K562 (cell line): ENCODE measurements around the gene TYW3. TPM values are rescaled to one million over a fixed set of nuclear protein-coding genes. Genes with fewer than 3 reads are reported as not detected.

ENCODE experiments used
- ARID2 ChIP-seq: fragments of 450-650 bp; IDR thresholded peaks from 2 replicates; pipeline ENCODE4 v1.6.1; 2017; ENCODE audit warnings: antibody characterized with exemption, mild to moderate bottlenecking
- ARNT ChIP-seq, 2 experiments: fragments of 450-650 bp; IDR thresholded peaks; 2 replicates each; pipeline ENCODE4 v1.6.1; 2016; ENCODE audit warnings: mild to moderate bottlenecking in 1 of 2
- DACH1 ChIP-seq: fragments of 450-650 bp; IDR thresholded peaks from 2 replicates; pipeline ENCODE4 v1.6.1; 2018; ENCODE audit not compliant: partially characterized antibody
- ETS2 ChIP-seq: IDR thresholded peaks from 2 replicates; pipeline ENCODE4 v1.6.1; 2016; ENCODE audit warnings: borderline replicate concordance, missing genetic modification characterization, mild to moderate bottlenecking, moderate library complexity, missing compliant biosample characterization; ENCODE audit not compliant: poor library complexity, severe bottlenecking
- FOXM1 ChIP-seq, 2 experiments: fragments of 450-650 bp in 1 of 2; sonication (generic) in 1 of 2; formaldehyde crosslinking in 1 of 2; IDR thresholded peaks; 2 replicates each; pipeline versions ENCODE4 v1.6.1 to v1.9.0; 2017 to 2022; ENCODE audit warnings: low read depth in 2 of 2, mild to moderate bottlenecking in 2 of 2, missing genetic modification reagents in 1 of 2, moderate library complexity in 1 of 2
- FOXO4 ChIP-seq: fragments of 450-650 bp; formaldehyde crosslinking; IDR thresholded peaks from 2 replicates; pipeline ENCODE4 v1.4.0; 2020; ENCODE audit warnings: mild to moderate bottlenecking, moderate library complexity
- HBP1 ChIP-seq: fragments of 450-650 bp; formaldehyde crosslinking; IDR thresholded peaks from 2 replicates; pipeline ENCODE4 v1.4.0; 2022; ENCODE audit warnings: missing genetic modification characterization
- HNRNPK ChIP-seq: fragments of 200-400 bp; formaldehyde crosslinking; IDR thresholded peaks from one replicate; pipeline ENCODE4 v1.6.1; 2018; ENCODE audit warnings: mild to moderate bottlenecking, low read depth, low read length; ENCODE audit not compliant: poor library complexity, severe bottlenecking
- HNRNPL ChIP-seq: fragments of 200-400 bp; formaldehyde crosslinking; IDR thresholded peaks from 2 replicates; pipeline ENCODE4 v1.6.1; 2017; ENCODE audit warnings: low read depth, mild to moderate bottlenecking, low read length
- MAFF ChIP-seq: IDR thresholded peaks from 2 replicates; pipeline ENCODE4 v1.6.1; 2012; ENCODE audit warnings: low read length, improper control_type of control experiment
- MCM7 ChIP-seq, 2 experiments: fragments of 450-650 bp; IDR thresholded peaks; 2 replicates each; pipeline ENCODE4 v1.6.1; 2016 to 2018
- NFIC ChIP-seq: fragments of 450-650 bp; IDR thresholded peaks from 2 replicates; pipeline ENCODE4 v1.6.1; 2017; ENCODE audit warnings: mild to moderate bottlenecking, inconsistent platforms
- SAFB2 ChIP-seq: fragments of 200-400 bp; formaldehyde crosslinking; IDR thresholded peaks from 2 replicates; pipeline ENCODE4 v1.6.1; 2018; ENCODE audit warnings: borderline replicate concordance, low read length, low read depth, moderate library complexity; ENCODE audit not compliant: severe bottlenecking
- TCF3 ChIP-seq: sonication (generic); formaldehyde crosslinking; IDR thresholded peaks from 2 replicates; pipeline ENCODE4 v1.4.0; 2020; ENCODE audit warnings: mild to moderate bottlenecking, missing genetic modification reagents
- ZBTB34 ChIP-seq: fragments of 250-450 bp; sonication (Bioruptor Pico); IDR thresholded peaks from 2 replicates; pipeline ENCODE4 v1.8.0; 2021; ENCODE audit warnings: mild to moderate bottlenecking, moderate library complexity
- ZNF707 ChIP-seq: fragments of 250-450 bp; sonication (Bioruptor Pico); conservative IDR thresholded peaks from 2 replicates; pipeline ENCODE4 v1.8.0; 2022; ENCODE audit warnings: inconsistent platforms, mild to moderate bottlenecking, moderate library complexity
- polyA plus RNA-seq, 8 experiments: library from polyadenylated mRNA; depleted of rRNA in 4 of 8; stranded (reverse) in 5 of 8; unstranded in 3 of 8; fragments of >200 nt; fragmentation: Nextera tagmentation in 2 of 8; fragmentation: Illumina TruSeq in 1 of 8; extraction: Ambion mirVana in 2 of 8; extraction: Trizol in 1 of 8; gene quantifications; 2 replicates each; pipeline versions ENCODE4 v1.2.1 to v1.2.3, GENCODE V29; 2011 to 2014; ENCODE audit warnings: inconsistent platforms in 1 of 8, missing spikeins in 1 of 8
- total RNA-seq, 7 experiments: library from RNA; depleted of rRNA in 6 of 7; stranded (reverse); fragments of >200 nt in 6 of 7; fragmentation: Illumina TruSeq in 2 of 7; extraction: Trizol in 2 of 7; gene quantifications; 2 replicates each; pipeline versions ENCODE4 v1.2.1 to v1.2.3, GENCODE V29; 2011 to 2021; ENCODE audit warnings: low replicate concordance in 1 of 7
- TF ChIP-seq, protein P1 (sequence below): fragments of 450-650 bp; formaldehyde crosslinking; IDR thresholded peaks from 2 replicates; pipeline ENCODE4 v1.4.0; 2022; ENCODE audit warnings: missing genetic modification characterization
- TF ChIP-seq, protein P2 (sequence below): sonication (generic); formaldehyde crosslinking; IDR thresholded peaks from 2 replicates; pipeline ENCODE4 v1.8.0; 2022; ENCODE audit warnings: mild to moderate bottlenecking, missing genetic modification reagents, borderline replicate concordance
- TF ChIP-seq, protein P3 (sequence below): fragments of 450-650 bp; IDR thresholded peaks from 2 replicates; pipeline ENCODE4 v1.6.1; 2017; ENCODE audit warnings: mild to moderate bottlenecking, moderate library complexity

The TYW3 gene
- total and polyA plus RNA-seq, 9 of the 15 experiments (the other 6 are each of a cell fraction or from before 2014, with no cell fraction given) = 22.0 to 54.0 (median 41.1) TPM

DNA sequence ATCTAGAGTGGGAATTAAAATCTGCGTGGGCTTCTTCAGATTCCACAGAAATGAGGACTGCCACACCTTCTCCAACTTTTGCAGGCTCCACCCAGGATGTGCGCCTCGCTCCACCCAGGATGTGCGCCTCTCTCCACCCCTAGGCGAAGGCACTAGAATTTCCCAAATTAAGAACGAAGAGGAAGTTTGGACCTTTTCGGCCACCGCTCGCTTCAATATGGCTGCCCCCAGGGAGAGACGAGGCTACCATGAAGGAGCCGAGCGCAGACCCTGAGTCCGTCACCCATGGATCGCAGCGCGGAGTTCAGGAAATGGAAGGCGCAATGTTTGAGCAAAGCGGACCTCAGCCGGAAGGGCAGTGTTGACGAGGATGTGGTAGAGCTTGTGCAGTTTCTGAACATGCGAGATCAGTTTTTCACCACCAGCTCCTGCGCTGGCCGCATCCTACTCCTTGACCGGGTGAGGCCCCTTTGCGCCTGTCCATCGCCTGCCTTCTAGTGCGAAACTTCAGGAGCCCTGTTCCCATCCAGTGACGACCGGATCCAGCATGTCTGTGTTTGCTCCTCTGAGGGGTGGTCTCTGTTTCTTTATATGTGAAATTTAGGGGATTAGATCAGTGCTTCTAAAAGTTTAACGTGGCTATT lies at the start of gene TYW3, which contains the start of gene CRYZ (continued):
- TF ChIP-seq, protein P1, sequence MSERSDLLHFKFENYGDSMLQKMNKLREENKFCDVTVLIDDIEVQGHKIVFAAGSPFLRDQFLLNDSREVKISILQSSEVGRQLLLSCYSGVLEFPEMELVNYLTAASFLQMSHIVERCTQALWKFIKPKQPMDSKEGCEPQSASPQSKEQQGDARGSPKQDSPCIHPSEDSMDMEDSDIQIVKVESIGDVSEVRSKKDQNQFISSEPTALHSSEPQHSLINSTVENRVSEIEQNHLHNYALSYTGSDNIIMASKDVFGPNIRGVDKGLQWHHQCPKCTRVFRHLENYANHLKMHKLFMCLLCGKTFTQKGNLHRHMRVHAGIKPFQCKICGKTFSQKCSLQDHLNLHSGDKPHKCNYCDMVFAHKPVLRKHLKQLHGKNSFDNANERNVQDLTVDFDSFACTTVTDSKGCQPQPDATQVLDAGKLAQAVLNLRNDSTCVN (CRISPR knock-in tag) = 0 out of 2 replicates have a peak, but pooled peaks have one; percentile 1
- no peak for TF ChIP-seq NFIC
- TF ChIP-seq ZNF707 (CRISPR knock-in tag) = no peak
- TF ChIP-seq MAFF = no peak
- TF ChIP-seq TCF3 (CRISPR knock-in tag) = no peak
- no peak for TF ChIP-seq HNRNPL
- TF ChIP-seq DACH1 = no peak
- no peak for TF ChIP-seq HBP1 (CRISPR knock-in tag)
- TF ChIP-seq HNRNPK = no peak
- no peak for TF ChIP-seq ZBTB34 (CRISPR knock-in tag)
- no peak; the same call in 1 of the 2 replicates for TF ChIP-seq FOXM1 (IDR thresholded peaks at IDR 0.05; ENCODE audit: low read depth)
- no peak for TF ChIP-seq FOXM1 (CRISPR knock-in tag; IDR thresholded peaks at IDR 0.05; ENCODE audit: low read depth)
- TF ChIP-seq ARID2 = no peak
- TF ChIP-seq ARNT (IDR thresholded peaks at IDR 0.05) = peak; percentile 34 to 35; a peak in 1 of 4 replicates
- TF ChIP-seq MCM7 (IDR thresholded peaks at IDR 0.05) = no peak
- TF ChIP-seq FOXO4 = no peak
- TF ChIP-seq, protein P2, sequence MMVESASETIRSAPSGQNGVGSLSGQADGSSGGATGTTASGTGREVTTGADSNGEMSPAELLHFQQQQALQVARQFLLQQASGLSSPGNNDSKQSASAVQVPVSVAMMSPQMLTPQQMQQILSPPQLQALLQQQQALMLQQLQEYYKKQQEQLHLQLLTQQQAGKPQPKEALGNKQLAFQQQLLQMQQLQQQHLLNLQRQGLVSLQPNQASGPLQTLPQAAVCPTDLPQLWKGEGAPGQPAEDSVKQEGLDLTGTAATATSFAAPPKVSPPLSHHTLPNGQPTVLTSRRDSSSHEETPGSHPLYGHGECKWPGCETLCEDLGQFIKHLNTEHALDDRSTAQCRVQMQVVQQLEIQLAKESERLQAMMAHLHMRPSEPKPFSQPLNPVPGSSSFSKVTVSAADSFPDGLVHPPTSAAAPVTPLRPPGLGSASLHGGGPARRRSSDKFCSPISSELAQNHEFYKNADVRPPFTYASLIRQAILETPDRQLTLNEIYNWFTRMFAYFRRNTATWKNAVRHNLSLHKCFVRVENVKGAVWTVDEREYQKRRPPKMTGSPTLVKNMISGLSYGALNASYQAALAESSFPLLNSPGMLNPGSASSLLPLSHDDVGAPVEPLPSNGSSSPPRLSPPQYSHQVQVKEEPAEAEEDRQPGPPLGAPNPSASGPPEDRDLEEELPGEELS = no peak
- TF ChIP-seq SAFB2 = no peak
- no peak for TF ChIP-seq ETS2 (tag)
- TF ChIP-seq, protein P3, sequence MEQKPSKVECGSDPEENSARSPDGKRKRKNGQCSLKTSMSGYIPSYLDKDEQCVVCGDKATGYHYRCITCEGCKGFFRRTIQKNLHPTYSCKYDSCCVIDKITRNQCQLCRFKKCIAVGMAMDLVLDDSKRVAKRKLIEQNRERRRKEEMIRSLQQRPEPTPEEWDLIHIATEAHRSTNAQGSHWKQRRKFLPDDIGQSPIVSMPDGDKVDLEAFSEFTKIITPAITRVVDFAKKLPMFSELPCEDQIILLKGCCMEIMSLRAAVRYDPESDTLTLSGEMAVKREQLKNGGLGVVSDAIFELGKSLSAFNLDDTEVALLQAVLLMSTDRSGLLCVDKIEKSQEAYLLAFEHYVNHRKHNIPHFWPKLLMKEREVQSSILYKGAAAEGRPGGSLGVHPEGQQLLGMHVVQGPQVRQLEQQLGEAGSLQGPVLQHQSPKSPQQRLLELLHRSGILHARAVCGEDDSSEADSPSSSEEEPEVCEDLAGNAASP = no peak
